Stimulated activated CD4-positive, alpha-beta T cell treated with anti-CD3 and anti-CD28 coated beads, TNF-alpha, amount 100 ng/mL, for 48 hours (primary cell): ENCODE data around the gene SLC39A1.

Experiments
- DNase-seq, 3 donors: peaks; one replicate each; pipeline ENCODE4 v3.0.0-alpha.2; 2020; ENCODE audit warnings: low read depth in 3 of 3

The SLC39A1 gene

GRCh38 chr1:153953859-153954365, 9.4 kb downstream of the SLC39A1 start:
- DNase-seq: no peak

GRCh38 chr1:153951801-153952200, 11.5 kb downstream of the SLC39A1 start:
- DNase-seq: no peak

- no peak for DNase-seq
These were observed 12.2 kb downstream of the SLC39A1 start for GRCh38 chr1:153951183-153951582.

- peak; percentile 50 to 72 (median 56) for DNase-seq
These were observed 16.6 kb downstream of the SLC39A1 start, which contains the start of gene DENND4B for GRCh38 chr1:153946622-153947241. Gene DENND4B, minus strand, starts transcription at chr1:153946718. Its CDS starts 2,344 bp downstream, at chr1:153944374.

- DNase-seq: peak; percentile 32 to 65 (median 51)
These were observed 17.3 kb downstream of the SLC39A1 start for GRCh38 chr1:153945795-153946621.

- DNase-seq: peak in 2 of 3 donors; percentile 32 to 55
These were observed 18.1 kb downstream of the SLC39A1 start for GRCh38 chr1:153945131-153945794.

GRCh38 chr1:153944827-153945117, 18.6 kb downstream of the SLC39A1 start:
- no peak for DNase-seq

- DNase-seq: no peak
These were observed 19.1 kb downstream of the SLC39A1 start for GRCh38 chr1:153944005-153944826.

- DNase-seq: no peak
These were observed 20.4 kb downstream of the SLC39A1 start for GRCh38 chr1:153942766-153943549.

- DNase-seq: no peak
These were observed 21.3 kb downstream of the SLC39A1 start for GRCh38 chr1:153941826-153942725.

- DNase-seq: no peak
These were observed 22.6 kb downstream of the SLC39A1 start for GRCh38 chr1:153940756-153941155.

GRCh38 chr1:153939476-153939875, 23.9 kb downstream of the SLC39A1 start:
- DNase-seq: no peak

- DNase-seq: no peak
These were observed 24.3 kb downstream of the SLC39A1 start for GRCh38 chr1:153938996-153939395.

- DNase-seq: no peak
These were observed 26.0 kb downstream of the SLC39A1 start for GRCh38 chr1:153937331-153937730.

- DNase-seq: no peak
These were observed 27.1 kb downstream of the SLC39A1 start for GRCh38 chr1:153936011-153936802.

GRCh38 chr1:153934746-153935145, 28.6 kb downstream of the SLC39A1 start:
- no peak for DNase-seq

GRCh38 chr1:153933955-153934354, 29.4 kb downstream of the SLC39A1 start:
- no peak for DNase-seq

- DNase-seq: no peak
These were observed 29.9 kb downstream of the SLC39A1 start for GRCh38 chr1:153933430-153933829.
